Psoas muscle (tissue), 8 donors: ENCODE measurements around the gene CLCNKB. TPM values are rescaled to one million over a fixed set of nuclear protein-coding genes. Genes with fewer than 3 reads are reported as not detected.

Experiments
- ATAC-seq, 4 donors: fragments of 200-7000 bp; cut with Tn5 transposase; one replicate each; pipeline ENCODE4 v1.9.1; 2020; ENCODE audit warnings: moderate library complexity in 3 of 4, mild to moderate bottlenecking in 2 of 4
- DNase-seq, 2 donors: peaks; one replicate each; pipeline ENCODE4 v3.0.0-alpha.2; 2020
- H3K27ac ChIP-seq: fragments of 200-600 bp; one replicate; pipeline ENCODE4 v1.8.0; 2022
- H3K27me3 ChIP-seq, 3 donors: fragments of 200-600 bp in 1 of 3; one replicate each; pipeline versions ENCODE4 v1.6.1 to v1.8.0; 2013 to 2022; ENCODE audit warnings: low read length in 2 of 3, mild to moderate bottlenecking in 2 of 3, moderate library complexity in 1 of 3; ENCODE audit not compliant: insufficient read depth in 3 of 3
- H3K36me3 ChIP-seq, 2 donors: fragments of 200-600 bp in 1 of 2; one replicate each; pipeline versions ENCODE4 v1.6.1 to v1.8.0; 2013 to 2022; ENCODE audit warnings: low read depth in 1 of 2, mild to moderate bottlenecking in 1 of 2, moderate library complexity in 1 of 2; ENCODE audit not compliant: insufficient read depth in 1 of 2
- H3K4me1 ChIP-seq: fragments of 200-600 bp; one replicate; pipeline ENCODE4 v1.8.0; 2022
- H3K4me3 ChIP-seq: fragments of 200-600 bp; one replicate; pipeline ENCODE4 v1.8.0; 2022; ENCODE audit warnings: mild to moderate bottlenecking
- H3K9me3 ChIP-seq: fragments of 200-600 bp; one replicate; pipeline ENCODE4 v1.8.0; 2022
- CTCF ChIP-seq: fragments of 200-600 bp; IDR thresholded peaks from one replicate; pipeline ENCODE4 v1.8.0; 2022; ENCODE audit warnings: antibody characterized with exemption
- WGBS, 3 donors: extraction: QIAGEN DNeasy Blood & Tissue Kit; methylation state at CpG; one replicate each; pipeline versions ENCODE4 v1.1.6 to v1.1.7; 2013; 5-methylcytosine and 5-hydroxymethylcytosine counted together
- intact Hi-C, 2 donors: fragments of 100-400 bp; cut with DNase I; formaldehyde crosslinking; loops; one replicate each; pipeline versions ENCODE4 v1.11.0 to v1.14.2; 2022
- polyA plus RNA-seq, 3 donors: library from polyadenylated mRNA; stranded (reverse); fragments of 200-250 nt; gene quantifications; one replicate each; pipeline ENCODE4 v1.2.3, GENCODE V29; 2013
- total RNA-seq, 4 donors: library from RNA; stranded (reverse); fragmentation: NEBNext Ultra II Directional in 2 of 4; extraction: Animal tissue kit (Norgen Biotek cat#: 25700) in 2 of 4; gene quantifications; one replicate each; pipeline versions ENCODE4 v1.2.1 to v1.2.4, GENCODE V29; 2021 to 2023
- donor health status: healthy with polysubstance abuse.
- donor health status: DM: no; HTN: no; CAD: no; lungs with moderate emphysema.
- donor health status: Bipolar disorder and iron deficiency.
- donor health status: healthy.
- donor health status: DM: yes; HTN: yes; CAD: no.
- donor health status: DM: no; HTN: no; CAD: no.
- donor health status: DM: no; HTN: no; CAD: no.
- donor health status: DM: yes; HTN: yes; CAD: no.

CLCNKB gene
- total and polyA plus RNA-seq, 7 donors, result 0.05 to 0.31 (median 0.30) TPM; not detected in 4

DNA sequence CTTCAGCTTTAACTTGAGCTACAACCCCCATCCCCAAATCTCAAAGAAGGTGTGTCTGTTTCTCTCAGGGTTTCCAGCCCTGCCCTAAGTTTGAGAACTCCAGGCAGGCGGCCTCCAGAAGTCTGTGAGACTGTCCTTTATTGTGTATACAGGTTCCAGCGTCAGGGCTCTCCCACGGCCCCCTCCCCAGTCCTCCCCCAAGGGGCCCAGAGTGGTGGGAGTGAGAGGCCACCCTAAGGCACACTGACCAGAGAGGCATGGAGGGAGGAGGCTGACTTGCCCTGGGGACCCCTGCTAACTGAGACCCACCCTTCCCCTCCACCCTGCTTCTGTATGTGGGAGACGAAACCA is 29.7 kb upstream of the CLCNKB start:
- H3K4me3 ChIP-seq, result peak overlapping the region; percentile 84
- peak in 1 of 2 donors; percentile 62 for DNase-seq
- no peak for ATAC-seq

GRCh38 chr1:16014509-16015482 is 28.8 kb upstream of the CLCNKB start:
- peaks cover 53% of the 10 kb centered on the region for H3K4me1 ChIP-seq
- peak; percentile 65 to 84 for DNase-seq
- H3K27ac ChIP-seq, result peak overlapping the region; percentile 100
- H3K36me3 ChIP-seq, result no peaks in the 10 kb centered on the region
- peak overlapping the region; percentile 84 for H3K4me3 ChIP-seq
- WGBS, 3 donors, result 26 to 43% (median 28%) methylated on average over 17 of the region's 17 CpGs
- no peaks in the 10 kb centered on the region for H3K9me3 ChIP-seq
- H3K27me3 ChIP-seq, result no peaks in the 10 kb centered on the region
- intact Hi-C loops, result no loop called here
- TF ChIP-seq CTCF, result no peak
- ATAC-seq, result no peak

More for the DNA sequence above, 29.7 kb upstream of the CLCNKB start:
- H3K27me3 ChIP-seq, result no peaks in the 10 kb centered on the region
- H3K27ac ChIP-seq, result peak overlapping the region; percentile 100
- no peaks in the 10 kb centered on the region for H3K36me3 ChIP-seq
- intact Hi-C loops, result no loop called here
- no peak for TF ChIP-seq CTCF
- H3K9me3 ChIP-seq, result no peaks in the 10 kb centered on the region
- 33 to 55% (median 43%) methylated on average over 4 of the region's 4 CpGs for WGBS, 3 donors
- peaks cover 47% of the 10 kb centered on the region for H3K4me1 ChIP-seq

GRCh38 chr1:16015491-16015890 is 28.1 kb upstream of the CLCNKB start:
- Histone ChIP-seq H3K4me3 (peak overlapping the region; percentile 84), H3K27me3 (no peaks in the 10 kb centered on the region), H3K9me3 (no peaks in the 10 kb centered on the region), H3K27ac (peak overlapping the region; percentile 100), H3K4me1 (peaks cover 60% of the 10 kb centered on the region), H3K36me3 (no peaks in the 10 kb centered on the region)
- ATAC-seq (no peak), DNase-seq (no peak)
- intact Hi-C loops, result no loop called here
- no peak for TF ChIP-seq CTCF
- WGBS, 3 donors, result 37 to 54% (median 38%) methylated on average over 25 of the region's 25 CpGs

DNA sequence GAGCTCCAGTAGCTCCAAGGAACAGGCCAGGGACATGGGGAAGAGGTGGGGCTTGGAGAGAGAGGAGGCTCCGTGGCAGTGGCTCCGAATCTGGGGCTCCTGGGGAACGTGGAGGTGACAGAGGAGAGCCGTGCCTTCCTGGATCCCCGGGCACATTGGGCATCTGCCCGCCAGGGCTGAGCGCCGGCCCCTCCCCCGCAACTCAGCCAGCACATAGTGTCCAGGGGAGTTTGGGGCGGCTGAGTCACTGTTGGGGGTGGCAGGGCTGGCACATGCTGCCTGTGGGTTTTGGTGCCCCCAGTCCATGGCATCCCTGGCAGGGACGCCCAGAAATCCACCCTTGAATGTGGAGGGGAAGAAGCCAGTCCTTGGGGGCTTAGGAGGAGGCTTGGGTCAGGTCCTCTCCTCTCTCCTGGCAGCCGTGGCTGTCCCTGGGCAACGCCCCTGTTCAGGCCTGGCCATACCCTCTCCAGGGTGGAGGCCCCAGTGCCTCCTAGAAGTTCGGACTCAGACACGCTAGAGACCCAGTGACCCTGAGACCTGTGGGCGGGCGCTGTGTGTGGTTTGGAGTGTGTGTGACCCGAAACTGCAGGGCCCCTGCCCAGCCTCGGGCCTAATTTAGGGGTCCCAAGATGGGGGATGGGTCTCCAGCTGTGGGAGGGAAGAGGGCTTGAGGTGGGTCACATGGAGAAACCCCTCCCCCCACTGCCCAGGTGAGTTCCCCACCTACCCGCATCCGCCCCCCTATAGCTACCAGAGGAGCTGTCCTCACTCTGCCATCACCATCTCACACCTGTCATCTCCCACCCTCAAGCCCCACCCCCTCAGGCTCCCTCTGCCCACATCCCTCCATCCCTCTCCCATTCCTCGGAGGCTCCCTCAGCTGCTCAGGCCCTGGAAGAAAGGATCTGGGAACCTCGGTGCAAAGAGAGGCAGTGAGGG is 27.4 kb upstream of the CLCNKB start:
- H3K36me3 ChIP-seq, result no peaks in the 10 kb centered on the region
- intact Hi-C loops, result no loop called here
- no peak for TF ChIP-seq CTCF
- 33 to 37% (median 36%) methylated on average over 19 to 23 of the region's 23 CpGs for WGBS, 3 donors
- H3K27me3 ChIP-seq, result no peaks in the 10 kb centered on the region
- DNase-seq, result peak; percentile 83 to 95
- H3K4me3 ChIP-seq, result peak overlapping the region; percentile 84
- H3K27ac ChIP-seq, result peak overlapping the region; percentile 100
- H3K4me1 ChIP-seq, result peaks cover 61% of the 10 kb centered on the region
- ATAC-seq, result peak; percentile 7 to 32 (median 22)
- no peaks in the 10 kb centered on the region for H3K9me3 ChIP-seq
